Caco-2 (cell line): ENCODE results near the gene TBC1D8. TPM values are rescaled to one million over a fixed set of nuclear protein-coding genes. Genes with fewer than 3 reads are reported as not detected.

Experiments
- BruUV-seq: library from RNA; stranded (reverse); fragments of 400-500 nt; replicated peaks from 2 replicates; lab custom pipeline; 2021; lab: Mats Ljungman, UMichigan
- CTCF ChIA-PET: fragments of 300-600 bp; sonication (Branson Sonifier 250); formaldehyde crosslinking; loops from one replicate; lab custom pipeline; 2022; ENCODE audit warnings: antibody characterized with exemption; lab: Charles Lee
- POLR2A ChIA-PET: fragments of 300-600 bp; sonication (Branson Sonifier 250); formaldehyde crosslinking; loops from one replicate; lab custom pipeline; 2022; ENCODE audit warnings: antibody characterized with exemption; lab: Charles Lee
- DNase-seq, 2 experiments: peaks; one replicate each; pipeline versions ENCODE4 v3.0.0 to v3.0.0-alpha.2; 2020 to 2022
- H3K27me3 ChIP-seq: replicated peaks from 2 replicates; pipeline ENCODE4 v1.6.0; 2011; ENCODE audit warnings: low read length; ENCODE audit not compliant: control insufficient read depth, insufficient read depth
- H3K36me3 ChIP-seq: 2 replicates; pipeline ENCODE4 v1.5.1; 2011; ENCODE audit warnings: low read length; ENCODE audit not compliant: control insufficient read depth, insufficient read depth
- H3K4me1 ChIP-seq: fragments of 250-450 bp; sonication (Bioruptor Pico); 2 replicates; pipeline ENCODE4 v1.5.1; 2020; ENCODE audit warnings: mild to moderate bottlenecking
- H3K4me3 ChIP-seq: 2 replicates; pipeline ENCODE4 v1.5.1; 2011; ENCODE audit warnings: low read depth, mild to moderate bottlenecking, control low read depth, low read length
- H3K9me3 ChIP-seq: fragments of 250-450 bp; sonication (Bioruptor Pico); 2 replicates; pipeline ENCODE4 v1.5.1; 2020; ENCODE audit warnings: mild to moderate bottlenecking, moderate library complexity
- H3K27ac Mint-ChIP-seq: one replicate; pipeline ENCODE4 v1.8.0; 2022; ENCODE audit warnings: mixed read lengths; ENCODE audit not compliant: unreplicated experiment
- H3K27me3 Mint-ChIP-seq: one replicate; pipeline ENCODE4 v1.8.0; 2022; ENCODE audit warnings: mixed read lengths; ENCODE audit not compliant: insufficient read depth, unreplicated experiment
- H3K36me3 Mint-ChIP-seq: one replicate; pipeline ENCODE4 v1.8.0; 2022; ENCODE audit warnings: mild to moderate bottlenecking, mixed read lengths; ENCODE audit not compliant: insufficient read depth, unreplicated experiment
- H3K4me1 Mint-ChIP-seq: one replicate; pipeline ENCODE4 v1.8.0; 2022; ENCODE audit warnings: low read depth, mixed read lengths; ENCODE audit not compliant: unreplicated experiment
- H3K4me3 Mint-ChIP-seq: one replicate; pipeline ENCODE4 v1.8.0; 2022; ENCODE audit warnings: mild to moderate bottlenecking, moderate library complexity, mixed read lengths; ENCODE audit not compliant: unreplicated experiment
- H3K9me3 Mint-ChIP-seq: one replicate; pipeline ENCODE4 v1.8.0; 2022; ENCODE audit warnings: mixed read lengths; ENCODE audit not compliant: unreplicated experiment
- intact Hi-C: fragments of 100-400 bp; cut with micrococcal nuclease; formaldehyde crosslinking; loops from one replicate; pipeline ENCODE4 v1.10.0; 2022; ENCODE audit not compliant: unreplicated experiment
- total RNA-seq: library from RNA; stranded (reverse); gene quantifications from 2 replicates; pipeline ENCODE4 v1.2.3, GENCODE V29; 2022
- TF ChIP-seq, protein P1 (sequence below), 2 experiments: fragments of 200-600 bp in 1 of 2; IDR thresholded peaks; 1 replicate in 1 of 2; 2 replicates in 1 of 2; pipeline versions ENCODE4 v1.5.1 to v1.8.0; 2011 to 2022; ENCODE audit warnings: antibody characterized with exemption in 1 of 2, control low read depth in 1 of 2, inconsistent platforms in 1 of 2, low read depth in 1 of 2, low read length in 1 of 2, mild to moderate bottlenecking in 1 of 2, moderate library complexity in 1 of 2; ENCODE audit not compliant: insufficient read depth in 1 of 2, severe bottlenecking in 1 of 2, unreplicated experiment in 1 of 2

Gene TBC1D8
- total RNA-seq, 1 experiment from 2014 or later = 29.5 TPM

DNA sequence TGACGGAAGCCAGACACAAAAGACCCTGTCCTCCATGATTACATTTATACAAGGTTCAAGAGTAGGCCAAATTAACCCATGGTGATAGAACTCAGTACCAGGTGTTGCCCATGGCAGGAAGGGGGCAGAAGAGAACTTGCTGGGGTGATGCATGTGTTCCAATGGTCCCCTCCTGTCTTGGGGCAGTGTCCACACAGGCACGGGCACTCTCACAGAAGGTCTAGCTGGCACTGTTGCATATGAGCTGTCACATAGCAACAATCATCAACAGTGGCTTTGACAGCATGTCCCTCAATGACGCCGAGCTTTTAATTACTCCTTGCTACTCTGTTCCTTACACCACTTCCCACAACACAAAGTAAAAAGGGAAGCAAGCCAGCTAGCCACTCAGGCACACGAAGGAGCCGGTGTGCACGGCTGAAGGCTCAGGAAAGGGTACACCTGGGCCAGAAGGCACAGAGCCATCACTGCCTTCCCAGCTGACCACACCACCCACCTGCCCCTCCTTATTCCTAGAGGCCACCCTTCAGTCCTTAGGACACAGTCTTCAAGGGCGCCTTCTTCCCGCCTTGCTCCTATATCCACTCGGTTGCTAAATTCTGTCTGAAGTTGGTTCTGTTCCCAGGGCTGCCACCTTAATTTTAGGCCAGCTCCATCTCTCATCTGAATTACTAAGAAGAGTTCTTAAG lies 120.2 kb downstream of the TBC1D8 start:
- CTCF ChIA-PET = interaction anchor here (0.8 to 1.1 kb wide), 2 partner anchors 18 to 122 kb away, joined by 3 read pairs; no protein-coding TSS in a partner anchor

DNA sequence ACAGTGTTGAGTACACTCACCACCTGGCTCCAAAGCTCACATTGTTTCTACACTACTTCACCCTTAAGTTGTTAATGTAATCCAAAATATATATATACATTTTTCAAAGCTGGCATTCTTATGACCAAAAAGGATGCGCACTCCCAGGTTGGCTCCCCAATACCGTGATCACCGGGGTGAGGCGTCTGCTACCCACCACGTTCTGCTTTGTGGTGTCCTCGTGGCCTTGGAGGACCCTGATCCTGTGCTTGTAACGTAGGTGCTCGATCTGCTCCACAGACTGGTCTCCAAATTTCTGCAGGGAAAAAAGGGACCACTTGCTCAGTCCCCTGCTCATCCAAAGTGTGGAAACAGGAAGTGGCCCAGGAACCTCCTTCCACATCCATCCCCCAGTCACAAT lies 123.3 kb downstream of the TBC1D8 start:
- no peaks in the 10 kb centered on the region for H3K27me3 ChIP-seq
- Mint-ChIP-seq H3K4me1 (no peaks in the 10 kb centered on the region), H3K27ac (no peak overlapping the region), H3K9me3 (no peaks in the 10 kb centered on the region), H3K36me3 (peaks cover 28% of the 10 kb centered on the region), H3K4me3 (no peak overlapping the region), H3K27me3 (no peaks in the 10 kb centered on the region)
- ChIA-PET CTCF (interaction anchor here (0.5 kb wide), 1 partner anchor 179 kb away, joined by 3 read pairs; no protein-coding TSS in a partner anchor), POLR2A (no interaction called here)
- no peak for DNase-seq
- 0 out of 2 replicates have a peak, but pooled peaks cover 4% of the 10 kb centered on the region for H3K36me3 ChIP-seq
- H3K9me3 ChIP-seq = no peaks in the 10 kb centered on the region
- TF ChIP-seq, protein P1, sequence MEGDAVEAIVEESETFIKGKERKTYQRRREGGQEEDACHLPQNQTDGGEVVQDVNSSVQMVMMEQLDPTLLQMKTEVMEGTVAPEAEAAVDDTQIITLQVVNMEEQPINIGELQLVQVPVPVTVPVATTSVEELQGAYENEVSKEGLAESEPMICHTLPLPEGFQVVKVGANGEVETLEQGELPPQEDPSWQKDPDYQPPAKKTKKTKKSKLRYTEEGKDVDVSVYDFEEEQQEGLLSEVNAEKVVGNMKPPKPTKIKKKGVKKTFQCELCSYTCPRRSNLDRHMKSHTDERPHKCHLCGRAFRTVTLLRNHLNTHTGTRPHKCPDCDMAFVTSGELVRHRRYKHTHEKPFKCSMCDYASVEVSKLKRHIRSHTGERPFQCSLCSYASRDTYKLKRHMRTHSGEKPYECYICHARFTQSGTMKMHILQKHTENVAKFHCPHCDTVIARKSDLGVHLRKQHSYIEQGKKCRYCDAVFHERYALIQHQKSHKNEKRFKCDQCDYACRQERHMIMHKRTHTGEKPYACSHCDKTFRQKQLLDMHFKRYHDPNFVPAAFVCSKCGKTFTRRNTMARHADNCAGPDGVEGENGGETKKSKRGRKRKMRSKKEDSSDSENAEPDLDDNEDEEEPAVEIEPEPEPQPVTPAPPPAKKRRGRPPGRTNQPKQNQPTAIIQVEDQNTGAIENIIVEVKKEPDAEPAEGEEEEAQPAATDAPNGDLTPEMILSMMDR (IDR thresholded peaks at IDR 0.05; ENCODE audit: insufficient read depth in 1 of 2, low read depth in 1 of 2, low read length in 1 of 2, severe bottlenecking in 1 of 2, unreplicated experiment in 1 of 2) = no peak
- no peak overlapping the region for H3K4me3 ChIP-seq
- H3K4me1 ChIP-seq = peaks cover 12% of the 10 kb centered on the region; the same call in 1 of the 2 replicates
- BruUV-seq = no TSS peak
- intact Hi-C loops = no loop called here

More for the DNA sequence above, 120.2 kb downstream of the TBC1D8 start:
- H3K36me3 ChIP-seq = 0 out of 2 replicates have a peak, but pooled peaks cover 6% of the 10 kb centered on the region
- Mint-ChIP-seq H3K9me3 (no peaks in the 10 kb centered on the region), H3K4me3 (no peak overlapping the region), H3K27me3 (no peaks in the 10 kb centered on the region), H3K36me3 (peaks cover 28% of the 10 kb centered on the region), H3K27ac (no peak overlapping the region), H3K4me1 (no peaks in the 10 kb centered on the region)
- BruUV-seq = no TSS peak
- POLR2A ChIA-PET = no interaction called here
- no peaks in the 10 kb centered on the region for H3K27me3 ChIP-seq
- H3K9me3 ChIP-seq = no peaks in the 10 kb centered on the region
- H3K4me3 ChIP-seq = no peak overlapping the region
- TF ChIP-seq, protein P1 (IDR thresholded peaks at IDR 0.05; ENCODE audit: insufficient read depth in 1 of 2, low read depth in 1 of 2, low read length in 1 of 2, severe bottlenecking in 1 of 2, unreplicated experiment in 1 of 2) = no peak
- intact Hi-C loops = no loop called here
- DNase-seq = no peak
- H3K4me1 ChIP-seq = peaks cover 9% of the 10 kb centered on the region; the same call in 1 of the 2 replicates

DNA sequence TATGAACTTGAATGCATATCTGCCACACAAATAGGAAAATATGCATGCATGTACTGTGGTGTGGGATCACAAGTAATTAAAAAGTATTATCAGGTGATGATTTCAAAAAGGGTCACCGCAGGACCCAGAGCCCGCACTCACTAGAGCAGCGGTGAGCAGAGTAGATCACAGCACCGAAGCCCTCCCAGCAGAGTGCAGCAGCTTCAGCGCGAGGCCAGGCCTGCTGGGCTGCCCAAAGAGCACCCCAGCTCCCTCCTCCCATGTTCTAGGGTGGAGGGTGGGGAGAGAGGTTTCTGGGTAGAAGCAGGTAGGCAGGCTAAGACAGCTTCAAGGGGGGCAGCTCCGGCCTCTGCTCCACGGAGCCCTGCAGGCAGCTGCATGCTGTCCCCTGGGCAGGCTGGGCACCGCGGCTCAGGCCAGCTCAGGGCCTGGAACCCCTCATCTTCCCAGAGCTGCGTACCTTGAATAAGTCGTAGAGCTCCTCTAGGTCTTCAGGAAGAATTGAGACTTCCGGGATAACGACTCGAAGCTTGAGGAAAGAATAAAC lies 124.2 kb downstream of the TBC1D8 start:
- ChIA-PET CTCF (no interaction called here), POLR2A (interaction anchor here (0.6 kb wide), 1 partner anchor 124 kb away, joined by 6 read pairs; the partner anchor contains the start of gene TBC1D8)
- TF ChIP-seq, protein P1 (IDR thresholded peaks at IDR 0.05; ENCODE audit: insufficient read depth in 1 of 2, low read depth in 1 of 2, low read length in 1 of 2, severe bottlenecking in 1 of 2, unreplicated experiment in 1 of 2) = no peak
- Mint-ChIP-seq H3K27ac (no peak overlapping the region), H3K9me3 (no peaks in the 10 kb centered on the region), H3K4me1 (no peaks in the 10 kb centered on the region), H3K36me3 (peaks cover 35% of the 10 kb centered on the region), H3K4me3 (no peak overlapping the region), H3K27me3 (no peaks in the 10 kb centered on the region)
- H3K4me3 ChIP-seq = no peak overlapping the region
- peak in 1 of 2 experiments; percentile 22 for DNase-seq
- no TSS peak for BruUV-seq
- H3K36me3 ChIP-seq = 0 out of 2 replicates have a peak, but pooled peaks cover 4% of the 10 kb centered on the region
- intact Hi-C loops = no loop called here
- no peaks in the 10 kb centered on the region for H3K27me3 ChIP-seq
- no peaks in the 10 kb centered on the region for H3K9me3 ChIP-seq
- peaks cover 12% of the 10 kb centered on the region; the same call in 1 of the 2 replicates for H3K4me1 ChIP-seq
